Endothelial cell of umbilical vein (primary cell): ENCODE data around the gene GLIS2. TPM values are rescaled to one million over a fixed set of nuclear protein-coding genes. Genes with fewer than 3 reads are reported as not detected.

Experiments
- BruUV-seq: library from RNA; stranded (reverse); fragments of 400-500 nt; replicated peaks from 2 replicates; lab custom pipeline; 2021; lab: Mats Ljungman, UMichigan
- CTCF ChIA-PET: fragments of 300-600, 350-600 bp; sonication (Branson Sonifier 250); formaldehyde crosslinking; loops from one replicate; lab custom pipeline; 2021; ENCODE audit warnings: antibody characterized with exemption, inconsistent platforms; lab: Charles Lee
- POLR2A ChIA-PET: fragments of 300-600, 350-600 bp; sonication (Branson Sonifier 250); formaldehyde crosslinking; loops from one replicate; lab custom pipeline; 2021; ENCODE audit warnings: antibody characterized with exemption, inconsistent platforms; lab: Charles Lee
- DNase-seq: peaks from one replicate; pipeline ENCODE4 v3.0.0-alpha.2; 2011; ENCODE audit warnings: low read depth, low spot score
- FAIRE-seq: peaks from 2 replicates; lab custom pipeline; 2011; peaks lifted over from hg19 to GRCh38; lab: Jason Lieb, UNC
- H2AFZ ChIP-seq: 2 replicates; pipeline ENCODE4 v1.6.0; 2012; ENCODE audit warnings: low read depth, low read length, control low read depth, inconsistent platforms
- H3K27ac ChIP-seq: 2 replicates; pipeline ENCODE4 v1.5.1; 2011; ENCODE audit warnings: low read depth, mild to moderate bottlenecking, control low read depth, low read length, moderate library complexity; ENCODE audit not compliant: insufficient read depth
- H3K27me3 ChIP-seq, 2 experiments: 2 replicates each; pipeline versions ENCODE4 v1.6.0 to v1.6.1; 2011; ENCODE audit warnings: low read length in 2 of 2, mixed read lengths in 1 of 2; ENCODE audit not compliant: control insufficient read depth in 2 of 2, insufficient read depth in 2 of 2
- H3K36me3 ChIP-seq, 2 experiments: 2 replicates in 1 of 2; 3 replicates in 1 of 2; pipeline ENCODE4 v1.5.1; 2011; ENCODE audit warnings: low read length in 2 of 2, mild to moderate bottlenecking in 1 of 2, moderate library complexity in 1 of 2; ENCODE audit not compliant: control insufficient read depth in 2 of 2, insufficient read depth in 2 of 2; ENCODE audit errors: extremely low read depth in 1 of 2
- H3K4me1 ChIP-seq: 3 replicates; pipeline ENCODE4 v1.5.1; 2011; ENCODE audit warnings: mild to moderate bottlenecking, low read length; ENCODE audit not compliant: control insufficient read depth, insufficient read depth; ENCODE audit errors: extremely low read depth
- H3K4me2 ChIP-seq: 2 replicates; pipeline ENCODE4 v1.6.1; 2011; ENCODE audit warnings: low read length, control low read depth, mixed read lengths; ENCODE audit not compliant: insufficient read depth
- H3K4me3 ChIP-seq, 3 experiments: fragments of 200-600 bp in 1 of 3; sonication (generic), shearing (Covaris generic) in 1 of 3; replicated peaks in 1 of 3; 2 replicates each; pipeline ENCODE4 v1.5.1; 2011 to 2016; ENCODE audit warnings: control low read depth in 3 of 3, low read length in 3 of 3, mild to moderate bottlenecking in 2 of 3, inconsistent platforms in 1 of 3, low read depth in 1 of 3, moderate library complexity in 1 of 3; ENCODE audit not compliant: insufficient read depth in 1 of 3
- H3K79me2 ChIP-seq: 2 replicates; pipeline ENCODE4 v1.6.0; 2012; ENCODE audit warnings: low read length, inconsistent platforms; ENCODE audit not compliant: control insufficient read depth, insufficient read depth
- H3K9ac ChIP-seq: replicated peaks from 2 replicates; pipeline ENCODE3; 2011; ENCODE audit warnings: low read length, control low read depth; ENCODE audit not compliant: insufficient read depth; ENCODE audit errors: extremely low read depth
- H3K9me1 ChIP-seq: replicated peaks from 3 replicates; pipeline ENCODE4 v1.6.0; 2011; ENCODE audit warnings: mild to moderate bottlenecking, low read length; ENCODE audit not compliant: control insufficient read depth, insufficient read depth; ENCODE audit errors: extremely low read depth
- H3K9me3 ChIP-seq: replicated peaks from 2 replicates; pipeline ENCODE4 v1.5.1; 2012; ENCODE audit warnings: low read length, inconsistent platforms; ENCODE audit not compliant: control insufficient read depth, insufficient read depth
- H4K20me1 ChIP-seq: replicated peaks from 2 replicates; pipeline ENCODE3; 2011; ENCODE audit warnings: mild to moderate bottlenecking, low read length; ENCODE audit not compliant: control insufficient read depth, insufficient read depth; ENCODE audit errors: extremely low read depth
- CTCF ChIP-seq, 2 donors: IDR thresholded peaks; 1 replicate in 1 of 2; 2 replicates in 1 of 2; pipeline ENCODE4 v1.5.1; 2011; ENCODE audit warnings: low read length in 2 of 2, mild to moderate bottlenecking in 2 of 2, moderate library complexity in 2 of 2, control low read depth in 1 of 2, inconsistent platforms in 1 of 2, low read depth in 1 of 2; ENCODE audit not compliant: insufficient read depth in 1 of 2; ENCODE audit errors: extremely low read depth in 1 of 2
- GATA2 ChIP-seq: IDR thresholded peaks from 2 replicates; pipeline ENCODE4 v1.7.0; 2011; ENCODE audit warnings: low read depth, mild to moderate bottlenecking, moderate library complexity, mixed read lengths, low read length; ENCODE audit not compliant: insufficient read length, insufficient read depth
- MAX ChIP-seq: IDR thresholded peaks from 2 replicates; pipeline ENCODE4 v1.6.1; 2011; ENCODE audit not compliant: insufficient read depth, insufficient read length
- MYC ChIP-seq: IDR thresholded peaks from one replicate; pipeline ENCODE4 v1.6.1; 2011; ENCODE audit warnings: mild to moderate bottlenecking, low read depth, low read length
- POLR2A ChIP-seq: IDR thresholded peaks from 2 replicates; pipeline ENCODE4 v1.6.1; 2012; ENCODE audit warnings: low read depth, mild to moderate bottlenecking, control low read depth, low read length
- POLR2AphosphoS5 ChIP-seq: IDR thresholded peaks from 2 replicates; pipeline ENCODE4 v1.6.1; 2012; ENCODE audit warnings: low read depth, mild to moderate bottlenecking, control low read depth, low read length, moderate library complexity; ENCODE audit not compliant: insufficient read depth
- dilution Hi-C: fragments of 300-500 bp; cut with MboI; formaldehyde crosslinking; loops from one replicate; pipeline ENCODE4 v1.15.0; 2019; ENCODE audit warnings: low sequenced_read_pairs; ENCODE audit not compliant: extremely low pct_ligation_motif_present
- intact Hi-C: fragments of 100-400 bp; cut with micrococcal nuclease; formaldehyde crosslinking; loops from one replicate; pipeline ENCODE4 v1.10.0; 2022
- polyA plus RNA-seq, 4 experiments: library from polyadenylated mRNA; depleted of rRNA in 3 of 4; stranded (reverse) in 3 of 4; unstranded in 1 of 4; fragments of >200 nt; gene quantifications; 2 replicates each; pipeline versions ENCODE4 v1.2.1 to v1.2.3, GENCODE V29; 2011 to 2012; ENCODE audit warnings: missing spikeins in 1 of 4
- total RNA-seq: library from RNA; stranded (reverse); gene quantifications from 2 replicates; pipeline ENCODE4 v1.2.3, GENCODE V29; 2021

GLIS2 gene
- total and polyA plus RNA-seq, 2 donors (not counting 3 experiments of a cell fraction or from before 2014, with no cell fraction given), result 4.6 to 10.1 TPM

GRCh38 chr16:4350787-4351659 lies 35.2 kb downstream of the GLIS2 start, which contains the start of gene PAM16:
Gene PAM16 (minus strand): TSS chr16:4351321. CDS start chr16:4351234, 87 bp downstream.
- Histone ChIP-seq H3K79me2 (peaks cover 35% of the 10 kb centered on the region), H4K20me1 (no peaks in the 10 kb centered on the region), H2AFZ (peak within 1 kb of the TSS; percentile 1), H3K4me1 (peaks cover 7% of the 10 kb centered on the region), H3K27ac (no peak within 1 kb of the TSS), H3K4me2 (peak within 1 kb of the TSS; percentile 3), H3K9me1 (no peaks in the 10 kb centered on the region), H3K36me3 (peaks cover 0 to 3% of the 10 kb centered on the region in 2 experiments), H3K9ac (peak within 1 kb of the TSS; percentile 46), H3K4me3 (peak within 1 kb of the TSS; percentile 1 to 81 (median 47)), H3K9me3 (no peaks in the 10 kb centered on the region), H3K27me3 (no peaks in the 10 kb centered on the region)
- no TSS peak for BruUV-seq
- dilution Hi-C loops, result no loop called here
- ChIA-PET CTCF (interaction anchor here (0.9 to 3.2 kb wide), 16 partner anchors 8 to 151 kb away, joined by 3 to 42 read pairs (median 4); partner anchors contain the start of gene CORO7), POLR2A (interaction anchor here (0.6 to 0.7 kb wide), 2 partner anchors 12 to 49 kb away, joined by 3 read pairs; no protein-coding TSS in a partner anchor)
- intact Hi-C loops, result no loop called here
- TF ChIP-seq MYC, result no peak
- TF ChIP-seq POLR2AphosphoS5, result peak; percentile 75
- TF ChIP-seq POLR2A, result peak; percentile 45
- peak in 1 of 2 donors; percentile 7 for TF ChIP-seq CTCF (IDR thresholded peaks at IDR 0.05; ENCODE audit: extremely low read depth in 1 of 2, insufficient read depth in 1 of 2, low read depth in 1 of 2, low read length in 2 of 2)
- TF ChIP-seq GATA2, result no peak
- no peak for TF ChIP-seq MAX
- DNase-seq (peak; percentile 93), FAIRE-seq (peak; percentile 94)
